CD4-positive, alpha-beta T cell (primary cell): ENCODE measurements around the gene AP3M1. TPM values are rescaled to one million over a fixed set of nuclear protein-coding genes. Genes with fewer than 3 reads are reported as not detected.
A peak's percentile ranks its signal among the peaks of the same experiment; 100 is the strongest.

Source experiments
- ATAC-seq: fragments of 200-7000 bp; cut with Tn5 transposase; one replicate; pipeline ENCODE4 v1.10.0; 2022; ENCODE audit warnings: mild to moderate bottlenecking; ENCODE audit not compliant: poor library complexity
- CTCF ChIA-PET: fragments of 350-600 bp; sonication (Branson Sonifier 250); formaldehyde crosslinking; loops from one replicate; lab custom pipeline; 2021; ENCODE audit warnings: antibody characterized with exemption, inconsistent platforms; lab: Charles Lee
- POLR2A ChIA-PET: fragments of 350-600 bp; sonication (Branson Sonifier 250); formaldehyde crosslinking; loops from one replicate; lab custom pipeline; 2021; ENCODE audit warnings: antibody characterized with exemption, inconsistent platforms; lab: Charles Lee
- DNase-seq, 14 experiments: peaks; one replicate each; pipeline ENCODE4 v3.0.0-alpha.2; 2013 to 2020; ENCODE audit warnings: mixed read lengths in 2 of 14
- H3K27ac ChIP-seq, 2 donors: one replicate each; pipeline versions ENCODE4 v1.5.1 to v1.7.0; 2013; ENCODE audit warnings: low read length in 2 of 2, low read depth in 1 of 2, mild to moderate bottlenecking in 1 of 2
- H3K27me3 ChIP-seq, 2 experiments: 1 replicate in 1 of 2; 2 replicates in 1 of 2; pipeline versions ENCODE4 v1.6.1 to v1.7.0; 2013; ENCODE audit warnings: low read length in 2 of 2, control low read depth in 1 of 2, mild to moderate bottlenecking in 1 of 2, moderate library complexity in 1 of 2; ENCODE audit not compliant: insufficient read depth in 2 of 2, control insufficient read depth in 1 of 2
- H3K36me3 ChIP-seq: one replicate; pipeline ENCODE4 v1.6.1; 2013; ENCODE audit warnings: low read length, control low read depth; ENCODE audit not compliant: insufficient read depth
- H3K4me1 ChIP-seq: one replicate; pipeline ENCODE4 v1.6.1; 2013; ENCODE audit warnings: low read length, control low read depth; ENCODE audit not compliant: insufficient read depth
- H3K4me3 ChIP-seq: one replicate; pipeline ENCODE4 v1.5.1; 2013; ENCODE audit warnings: mild to moderate bottlenecking, low read length, moderate library complexity
- H3K9me3 ChIP-seq, 2 experiments: 1 replicate in 1 of 2; 2 replicates in 1 of 2; pipeline versions ENCODE4 v1.6.1 to v1.7.0; 2013; ENCODE audit warnings: low read length in 2 of 2, mild to moderate bottlenecking in 2 of 2, control low read depth in 1 of 2, moderate library complexity in 1 of 2; ENCODE audit not compliant: control insufficient read depth in 1 of 2, insufficient read depth in 1 of 2
- H3K27ac Mint-ChIP-seq: one replicate; pipeline ENCODE4 v1.8.0; 2020; ENCODE audit warnings: mixed read lengths
- H3K27me3 Mint-ChIP-seq: one replicate; pipeline ENCODE4 v1.8.0; 2021; ENCODE audit warnings: mixed read lengths
- H3K36me3 Mint-ChIP-seq: one replicate; pipeline ENCODE4 v1.8.0; 2021; ENCODE audit warnings: low read depth, mixed read lengths
- H3K4me1 Mint-ChIP-seq: one replicate; pipeline ENCODE4 v1.8.0; 2021; ENCODE audit warnings: low read depth, mixed read lengths
- H3K4me3 Mint-ChIP-seq: one replicate; pipeline ENCODE4 v1.8.0; 2020; ENCODE audit warnings: mild to moderate bottlenecking, mixed read lengths
- H3K9me3 Mint-ChIP-seq: one replicate; pipeline ENCODE4 v1.8.0; 2020; ENCODE audit warnings: mixed read lengths
- intact Hi-C, 2 experiments: fragments of 100-400 bp; cut with DNase I in 1 of 2; cut with micrococcal nuclease in 1 of 2; formaldehyde crosslinking; loops; one replicate each; pipeline versions ENCODE4 v1.15.1 to v1.9.0; 2023 to 2025; cut with DNase I, micrococcal nuclease
- total RNA-seq, 174 experiments: library from RNA in 2 of 174; stranded (reverse) in 2 of 174; gene quantifications; one replicate each; pipeline ENCODE4 v1.2.3 and lab custom pipeline; 2021 to 2026
- TF ChIP-seq, protein P1 (sequence below): fragments of 200-600 bp; IDR thresholded peaks from one replicate; pipeline ENCODE4 v1.8.0; 2022; ENCODE audit warnings: antibody characterized with exemption, mild to moderate bottlenecking

AP3M1 gene
- total RNA-seq, 2 experiments from 2014 or later = 14.8 to 17.6 TPM

DNA sequence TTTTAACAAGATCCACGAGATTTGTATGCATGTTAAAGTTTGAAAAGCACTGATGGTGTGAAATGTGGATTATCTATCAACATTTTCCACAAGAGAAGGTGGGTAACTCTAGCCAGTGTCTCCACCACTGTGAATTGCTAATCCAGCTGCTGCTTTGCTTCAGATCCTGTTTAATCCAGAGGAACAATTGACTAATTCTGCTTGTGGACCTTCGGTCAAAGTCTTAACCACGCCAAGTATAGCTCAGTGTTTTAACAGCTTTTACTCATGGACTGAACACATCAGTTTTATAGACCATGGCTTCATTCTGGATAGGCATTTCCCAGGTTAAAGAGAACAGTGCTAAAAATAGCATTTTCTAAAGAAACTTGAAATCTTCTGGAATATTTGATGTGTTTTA is 23.9 kb upstream of the AP3M1 start:
- peaks cover 9% of the 10 kb centered on the region for H3K36me3 Mint-ChIP-seq
- Histone ChIP-seq H3K9me3 (no peaks in the 10 kb centered on the region), H3K4me1 (peaks cover 26% of the 10 kb centered on the region), H3K27me3 (no peaks in the 10 kb centered on the region), H3K27ac (no peak overlapping the region), H3K4me3 (no peak overlapping the region), H3K36me3 (no peaks in the 10 kb centered on the region)
- peak overlapping the region; percentile 37 for H3K27ac Mint-ChIP-seq
- ChIA-PET POLR2A (interaction anchor here (1.0 to 4.4 kb wide), 2 partner anchors 15 to 24 kb away, joined by 6 to 58 read pairs; partner anchors contain the start of genes ADK and AP3M1), CTCF (interaction anchor here (1.5 kb wide), 1 partner anchor 23 kb away, joined by 6 read pairs; the partner anchor contains the start of gene ADK)
- H3K9me3 Mint-ChIP-seq = no peaks in the 10 kb centered on the region
- TF ChIP-seq, protein P1, sequence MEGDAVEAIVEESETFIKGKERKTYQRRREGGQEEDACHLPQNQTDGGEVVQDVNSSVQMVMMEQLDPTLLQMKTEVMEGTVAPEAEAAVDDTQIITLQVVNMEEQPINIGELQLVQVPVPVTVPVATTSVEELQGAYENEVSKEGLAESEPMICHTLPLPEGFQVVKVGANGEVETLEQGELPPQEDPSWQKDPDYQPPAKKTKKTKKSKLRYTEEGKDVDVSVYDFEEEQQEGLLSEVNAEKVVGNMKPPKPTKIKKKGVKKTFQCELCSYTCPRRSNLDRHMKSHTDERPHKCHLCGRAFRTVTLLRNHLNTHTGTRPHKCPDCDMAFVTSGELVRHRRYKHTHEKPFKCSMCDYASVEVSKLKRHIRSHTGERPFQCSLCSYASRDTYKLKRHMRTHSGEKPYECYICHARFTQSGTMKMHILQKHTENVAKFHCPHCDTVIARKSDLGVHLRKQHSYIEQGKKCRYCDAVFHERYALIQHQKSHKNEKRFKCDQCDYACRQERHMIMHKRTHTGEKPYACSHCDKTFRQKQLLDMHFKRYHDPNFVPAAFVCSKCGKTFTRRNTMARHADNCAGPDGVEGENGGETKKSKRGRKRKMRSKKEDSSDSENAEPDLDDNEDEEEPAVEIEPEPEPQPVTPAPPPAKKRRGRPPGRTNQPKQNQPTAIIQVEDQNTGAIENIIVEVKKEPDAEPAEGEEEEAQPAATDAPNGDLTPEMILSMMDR = no peak
- H3K4me1 Mint-ChIP-seq = peaks cover 34% of the 10 kb centered on the region
- intact Hi-C loops = loop anchor here in 1 of 2 experiments (10.0 kb wide), 1 partner anchor 180 kb away; the partner anchor contains the start of gene VCL
- DNase-seq (no peak), ATAC-seq (no peak)
- no peaks in the 10 kb centered on the region for H3K27me3 Mint-ChIP-seq
- H3K4me3 Mint-ChIP-seq = no peak overlapping the region

DNA sequence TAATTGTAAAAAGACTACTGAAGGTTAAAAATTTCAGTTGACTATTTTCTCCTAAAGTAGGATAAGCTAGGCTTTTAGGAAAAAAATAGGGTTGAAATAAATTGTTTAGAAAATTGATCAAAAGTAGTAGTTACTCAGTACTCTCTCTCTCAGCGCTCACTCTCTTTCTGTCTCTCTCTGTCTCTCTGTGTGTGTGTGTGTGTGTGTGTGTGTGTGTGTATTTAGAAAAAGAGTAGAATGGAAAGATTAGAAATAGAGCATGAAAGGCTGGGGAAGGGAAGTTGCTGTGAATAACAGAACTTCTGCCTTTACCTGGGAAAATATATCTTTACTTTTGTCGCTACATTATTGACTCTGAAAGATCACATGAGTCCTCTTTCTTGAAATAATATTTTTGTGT is 21.0 kb upstream of the AP3M1 start:
- Mint-ChIP-seq H3K27ac (no peak overlapping the region), H3K36me3 (peaks cover 3% of the 10 kb centered on the region), H3K27me3 (no peaks in the 10 kb centered on the region), H3K4me3 (no peak overlapping the region), H3K9me3 (no peaks in the 10 kb centered on the region), H3K4me1 (peaks cover 23% of the 10 kb centered on the region)
- CTCF ChIA-PET = interaction anchor here (0.6 to 1.6 kb wide), 2 partner anchors 42 to 214 kb away, joined by 3 read pairs; no protein-coding TSS in a partner anchor
- TF ChIP-seq, protein P1 = no peak
- Histone ChIP-seq H3K4me3 (no peak overlapping the region), H3K4me1 (peaks cover 13% of the 10 kb centered on the region), H3K36me3 (no peaks in the 10 kb centered on the region), H3K27me3 (no peaks in the 10 kb centered on the region), H3K27ac (no peak overlapping the region), H3K9me3 (no peaks in the 10 kb centered on the region)
- ATAC-seq (no peak), DNase-seq (no peak)
- POLR2A ChIA-PET = interaction anchor here (0.7 to 0.8 kb wide), 2 partner anchors 21 to 347 kb away, joined by 3 to 4 read pairs; partner anchors contain the start of genes ADK and AP3M1
- intact Hi-C loops = loop anchor here in 1 of 2 experiments (10.0 kb wide), 1 partner anchor 177 kb away; the partner anchor contains the start of gene VCL

DNA sequence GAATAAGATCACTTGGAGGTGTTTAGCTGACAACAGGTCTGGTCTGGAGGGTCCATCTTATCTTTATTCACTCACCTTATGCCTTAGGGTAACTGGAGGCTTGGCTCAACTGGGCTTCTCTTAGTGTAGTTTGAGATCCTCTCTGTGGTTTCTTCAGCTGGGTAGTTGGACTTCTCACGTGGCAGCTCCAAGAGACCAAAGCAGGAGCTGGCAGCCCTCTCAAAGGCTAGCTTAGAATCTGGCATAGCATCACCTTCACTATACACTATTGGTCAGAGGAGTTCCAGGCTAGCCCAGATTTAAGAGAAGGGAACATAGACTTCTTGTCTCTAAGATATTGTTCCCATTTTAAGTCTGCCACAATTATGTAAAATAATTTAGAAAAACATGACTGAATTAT is 16.8 kb upstream of the AP3M1 start:
- H3K27me3 Mint-ChIP-seq = no peaks in the 10 kb centered on the region
- no peak for ATAC-seq
- no peaks in the 10 kb centered on the region for H3K36me3 ChIP-seq
- TF ChIP-seq, protein P1 = no peak
- ChIA-PET CTCF (no interaction called here), POLR2A (interaction anchor here (1.1 to 4.6 kb wide), 3 partner anchors 9 to 17 kb away, joined by 3 to 18 read pairs (median 5); partner anchors contain the start of genes ADK and AP3M1)
- H3K9me3 Mint-ChIP-seq = no peaks in the 10 kb centered on the region
- H3K27ac Mint-ChIP-seq = no peak overlapping the region
- no peak for DNase-seq
- no peaks in the 10 kb centered on the region for H3K9me3 ChIP-seq
- intact Hi-C loops = no loop called here
- H3K4me3 Mint-ChIP-seq = no peak overlapping the region
- H3K4me1 ChIP-seq = peaks cover 4% of the 10 kb centered on the region
- peaks cover 26% of the 10 kb centered on the region for H3K4me1 Mint-ChIP-seq
- H3K27ac ChIP-seq = no peak overlapping the region
- no peak overlapping the region for H3K4me3 ChIP-seq
- no peaks in the 10 kb centered on the region for H3K36me3 Mint-ChIP-seq
- no peaks in the 10 kb centered on the region for H3K27me3 ChIP-seq
